ENCODE measurements around the gene COL6A1.
A peak's percentile ranks its signal among the peaks of the same experiment; 100 is the strongest.

COL6A1 gene

GRCh38 chr21:46054031-46054430 is 72.5 kb downstream of the COL6A1 start:
- no peaks in the 10 kb centered on the region for H3K36me3 ChIP-seq (ENCODE audit: control insufficient read depth, insufficient read depth, low read length)
- H3K4me3 ChIP-seq (ENCODE audit: low read length), result no peak overlapping the region
- peak overlapping the region; percentile 100 for H3K27ac ChIP-seq (ENCODE audit: low read depth, low read length)
- no peaks in the 10 kb centered on the region for H3K27me3 ChIP-seq (ENCODE audit: control insufficient read depth, insufficient read depth, low read length)
- H3K4me1 ChIP-seq (ENCODE audit: control insufficient read depth, insufficient read depth, low read length), result peaks cover 36% of the 10 kb centered on the region
- no peak overlapping the region for H3K9ac ChIP-seq (ENCODE audit: low read length)

GRCh38 chr21:46054451-46054881 is 72.9 kb downstream of the COL6A1 start:
- peaks cover 35% of the 10 kb centered on the region for H3K4me1 ChIP-seq (ENCODE audit: control insufficient read depth, insufficient read depth, low read length)
- H3K9ac ChIP-seq (ENCODE audit: low read length), result no peak overlapping the region
- no peaks in the 10 kb centered on the region for H3K27me3 ChIP-seq (ENCODE audit: control insufficient read depth, insufficient read depth, low read length)
- H3K27ac ChIP-seq (ENCODE audit: low read depth, low read length), result peak overlapping the region; percentile 100
- H3K36me3 ChIP-seq (ENCODE audit: control insufficient read depth, insufficient read depth, low read length), result no peaks in the 10 kb centered on the region
- H3K4me3 ChIP-seq (ENCODE audit: low read length), result no peak overlapping the region
